Measurements from ENCODE around the gene ENTPD6. TPM values are rescaled to one million over a fixed set of nuclear protein-coding genes. Genes with fewer than 3 reads are reported as not detected.

The ENTPD6 gene
- total RNA-seq, 1 donor from 2014 or later: 44.4 TPM

DNA sequence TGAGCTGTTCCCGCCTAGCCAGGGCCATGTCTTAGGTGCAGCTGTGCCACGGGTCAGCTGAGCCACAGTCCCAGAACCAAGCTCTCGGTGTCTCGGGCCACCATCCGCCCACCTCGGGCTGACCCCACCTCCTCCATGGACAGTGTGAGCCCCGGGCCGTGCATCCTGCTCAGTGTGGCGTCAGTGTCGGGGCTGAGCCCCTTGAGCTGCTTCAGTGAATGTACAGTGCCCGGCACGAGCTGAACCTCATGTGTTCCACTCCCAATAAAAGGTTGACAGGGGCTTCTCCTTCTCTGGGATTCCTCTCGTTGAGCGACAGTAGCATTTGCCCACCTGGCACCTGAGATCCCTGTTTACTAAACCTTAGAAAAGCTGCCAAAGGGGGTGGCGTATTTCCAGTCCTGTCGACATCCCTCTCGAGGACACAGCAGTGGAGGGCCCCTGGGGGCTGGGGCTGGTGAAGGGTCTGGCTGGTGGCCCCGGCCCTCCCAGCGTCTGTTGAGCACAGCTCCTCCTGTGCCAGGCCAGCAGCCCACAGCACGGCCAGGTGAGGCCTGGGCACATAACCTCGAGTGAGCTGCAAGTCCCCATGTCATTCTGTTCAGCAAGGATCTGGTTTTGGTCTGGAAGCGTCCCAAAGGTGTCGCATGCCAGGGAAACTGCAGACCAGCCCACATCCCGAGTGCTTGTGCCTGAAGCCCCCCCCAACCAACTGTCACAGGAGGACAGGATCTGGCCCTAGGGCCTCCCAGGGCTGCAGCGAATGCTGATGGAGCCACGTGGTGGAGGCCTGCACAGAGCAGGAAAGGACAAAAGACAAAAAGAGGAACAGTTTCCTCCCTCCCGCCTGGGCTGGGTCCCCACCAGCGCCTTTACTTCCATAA lies 31.2 kb downstream of the ENTPD6 start:
- H3K27ac Mint-ChIP-seq: no peak overlapping the region
- POLR2A ChIA-PET: no interaction called here
- intact Hi-C loops (cut with micrococcal nuclease): no loop called here

DNA sequence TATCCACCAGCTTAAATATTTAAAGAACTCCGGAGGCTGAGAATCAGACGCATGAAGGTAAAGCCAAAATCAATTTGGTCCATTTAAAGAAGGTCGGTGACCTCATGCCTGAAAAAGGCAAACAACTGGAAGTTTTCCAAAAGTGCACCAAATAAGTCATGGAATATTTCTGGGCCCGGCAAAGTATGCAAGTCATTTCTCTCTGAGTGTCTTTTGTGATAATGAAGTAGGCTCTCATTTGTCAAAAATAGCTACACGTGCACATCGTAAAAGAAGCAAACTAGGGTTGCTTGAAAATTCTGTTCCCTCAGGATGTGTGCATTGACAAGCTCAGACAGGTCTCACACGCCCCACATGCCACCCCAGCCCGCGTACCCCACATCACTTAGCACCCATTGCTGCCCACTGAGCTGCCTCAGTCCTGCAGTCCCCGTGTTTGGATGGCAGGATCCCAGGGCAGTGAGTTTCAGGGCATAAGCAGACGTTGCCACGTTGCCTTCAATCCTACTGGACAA lies 31.9 kb downstream of the ENTPD6 start:
- no peak overlapping the region for H3K27ac Mint-ChIP-seq
- intact Hi-C loops (cut with micrococcal nuclease): no loop called here
- H3K4me3 Mint-ChIP-seq: no peak overlapping the region
- H3K4me1 Mint-ChIP-seq: peaks cover 11% of the 10 kb centered on the region
- TF ChIP-seq, protein P1, sequence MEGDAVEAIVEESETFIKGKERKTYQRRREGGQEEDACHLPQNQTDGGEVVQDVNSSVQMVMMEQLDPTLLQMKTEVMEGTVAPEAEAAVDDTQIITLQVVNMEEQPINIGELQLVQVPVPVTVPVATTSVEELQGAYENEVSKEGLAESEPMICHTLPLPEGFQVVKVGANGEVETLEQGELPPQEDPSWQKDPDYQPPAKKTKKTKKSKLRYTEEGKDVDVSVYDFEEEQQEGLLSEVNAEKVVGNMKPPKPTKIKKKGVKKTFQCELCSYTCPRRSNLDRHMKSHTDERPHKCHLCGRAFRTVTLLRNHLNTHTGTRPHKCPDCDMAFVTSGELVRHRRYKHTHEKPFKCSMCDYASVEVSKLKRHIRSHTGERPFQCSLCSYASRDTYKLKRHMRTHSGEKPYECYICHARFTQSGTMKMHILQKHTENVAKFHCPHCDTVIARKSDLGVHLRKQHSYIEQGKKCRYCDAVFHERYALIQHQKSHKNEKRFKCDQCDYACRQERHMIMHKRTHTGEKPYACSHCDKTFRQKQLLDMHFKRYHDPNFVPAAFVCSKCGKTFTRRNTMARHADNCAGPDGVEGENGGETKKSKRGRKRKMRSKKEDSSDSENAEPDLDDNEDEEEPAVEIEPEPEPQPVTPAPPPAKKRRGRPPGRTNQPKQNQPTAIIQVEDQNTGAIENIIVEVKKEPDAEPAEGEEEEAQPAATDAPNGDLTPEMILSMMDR (IDR thresholded peaks at IDR 0.05): no peak
- CTCF ChIA-PET: no interaction called here
- POLR2A ChIA-PET: no interaction called here
- H3K27me3 Mint-ChIP-seq: no peaks in the 10 kb centered on the region
- H3K36me3 Mint-ChIP-seq (ENCODE audit: low read depth): peaks cover 9% of the 10 kb centered on the region
- no peak for ATAC-seq (ENCODE audit: low read depth)
- H3K9me3 Mint-ChIP-seq: no peaks in the 10 kb centered on the region
- no peak for DNase-seq

More for the DNA sequence above, 31.2 kb downstream of the ENTPD6 start:
- Mint-ChIP-seq H3K36me3 (ENCODE audit: low read depth) (peaks cover 12% of the 10 kb centered on the region), H3K27me3 (no peaks in the 10 kb centered on the region), H3K9me3 (no peaks in the 10 kb centered on the region), H3K4me1 (peaks cover 11% of the 10 kb centered on the region), H3K4me3 (no peak overlapping the region)
- DNase-seq: no peak
- TF ChIP-seq, protein P1 (IDR thresholded peaks at IDR 0.05): no peak
- CTCF ChIA-PET: no interaction called here
- no peak for ATAC-seq (ENCODE audit: low read depth)

DNA sequence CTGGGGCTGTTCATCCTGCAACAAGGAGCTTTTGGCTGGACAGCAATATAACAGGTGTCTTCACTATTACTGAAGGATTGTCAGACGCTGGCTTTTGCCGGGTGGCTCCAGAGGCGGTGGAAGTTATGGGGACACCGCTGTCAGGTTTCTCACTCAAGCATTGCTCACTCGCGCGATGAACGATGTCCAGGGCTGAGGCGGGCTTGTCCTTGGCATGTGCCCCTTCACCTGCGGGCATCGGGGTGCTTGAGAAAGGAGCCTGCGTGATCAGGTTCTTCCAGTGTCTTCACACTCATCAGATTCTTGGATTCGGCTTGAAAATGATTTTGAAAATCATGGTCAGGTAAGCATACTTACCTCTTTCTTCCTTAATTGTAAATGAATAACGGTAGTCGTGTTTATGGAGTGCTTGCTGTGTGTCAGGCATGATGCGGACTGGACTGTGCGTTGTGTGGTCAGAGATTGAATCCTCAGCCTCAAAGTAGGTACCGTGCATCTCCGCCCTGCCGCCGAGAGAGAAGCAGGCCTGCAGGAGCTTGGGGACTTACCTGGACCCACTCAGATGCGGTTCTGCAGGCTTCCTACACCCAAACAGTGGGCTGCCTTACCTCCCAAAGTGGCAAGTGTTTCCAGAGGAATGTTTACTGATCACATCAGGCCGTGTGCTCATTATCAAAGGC lies 34.1 kb downstream of the ENTPD6 start:
- no peaks in the 10 kb centered on the region for H3K9me3 Mint-ChIP-seq
- no peak for DNase-seq
- peaks cover 11% of the 10 kb centered on the region for H3K4me1 Mint-ChIP-seq
- H3K27me3 Mint-ChIP-seq: peaks cover 10% of the 10 kb centered on the region
- no peak overlapping the region for H3K27ac Mint-ChIP-seq
- no peak for ATAC-seq (ENCODE audit: low read depth)
- H3K36me3 Mint-ChIP-seq (ENCODE audit: low read depth): peaks cover 9% of the 10 kb centered on the region
- TF ChIP-seq, protein P1 (IDR thresholded peaks at IDR 0.05): no peak
- ChIA-PET CTCF (no interaction called here), POLR2A (interaction anchor here (0.6 kb wide), 1 partner anchor 186 kb away, joined by 6 read pairs; no protein-coding TSS in a partner anchor)
- intact Hi-C loops (cut with micrococcal nuclease): loop anchor here (2.0 kb wide), 1 partner anchor 17 kb away; no protein-coding TSS in a partner anchor
- no peak overlapping the region for H3K4me3 Mint-ChIP-seq

DNA sequence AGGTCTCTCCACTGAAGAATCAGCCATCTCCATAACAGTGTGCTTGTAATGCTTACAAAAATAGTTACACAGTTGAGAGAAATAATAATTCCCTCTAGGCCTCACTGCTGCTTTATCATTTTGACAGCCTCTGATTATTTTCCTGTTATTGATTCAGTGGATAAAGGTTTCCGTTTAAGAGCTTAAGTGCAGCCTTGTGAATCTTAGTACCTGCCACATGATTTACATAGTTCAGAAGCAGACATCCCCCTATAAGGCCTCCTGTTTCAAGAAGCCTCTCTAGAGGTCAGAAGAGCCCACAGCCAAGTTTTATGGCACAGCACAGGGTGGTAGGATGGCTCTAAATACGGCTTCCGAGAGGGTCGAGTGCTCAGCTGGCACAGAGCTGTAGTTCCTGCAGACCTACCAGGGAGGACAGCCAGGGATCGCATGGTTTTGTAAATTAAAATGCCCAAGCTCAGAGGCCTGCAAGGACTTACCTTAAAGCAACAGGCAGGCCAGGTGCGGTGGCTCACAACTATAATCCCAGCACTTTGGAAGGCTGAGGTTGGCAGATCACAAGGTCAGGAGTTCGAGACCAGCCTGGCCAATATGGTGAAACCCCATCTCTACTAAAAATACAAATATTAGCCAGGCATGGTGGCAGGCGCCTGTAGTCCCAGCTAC lies 34.8 kb downstream of the ENTPD6 start:
- Mint-ChIP-seq H3K9me3 (no peaks in the 10 kb centered on the region), H3K27ac (no peak overlapping the region), H3K27me3 (peaks cover 15% of the 10 kb centered on the region), H3K36me3 (ENCODE audit: low read depth) (peaks cover 9% of the 10 kb centered on the region), H3K4me3 (no peak overlapping the region), H3K4me1 (peaks cover 11% of the 10 kb centered on the region)
- ATAC-seq (ENCODE audit: low read depth): peak; percentile 49
- TF ChIP-seq, protein P1 (IDR thresholded peaks at IDR 0.05): no peak
- DNase-seq: no peak
- POLR2A ChIA-PET: interaction anchor here (0.6 kb wide), 1 partner anchor 185 kb away, joined by 6 read pairs; no protein-coding TSS in a partner anchor
- CTCF ChIA-PET: no interaction called here
- intact Hi-C loops (cut with micrococcal nuclease): loop anchor here (2.0 kb wide), 1 partner anchor 17 kb away; no protein-coding TSS in a partner anchor

Measured in activated B cell treated with CpG ODN at 0.5 μM for 24 hours (primary cell).